ENCODE data around the gene PHPT1.

DNA sequence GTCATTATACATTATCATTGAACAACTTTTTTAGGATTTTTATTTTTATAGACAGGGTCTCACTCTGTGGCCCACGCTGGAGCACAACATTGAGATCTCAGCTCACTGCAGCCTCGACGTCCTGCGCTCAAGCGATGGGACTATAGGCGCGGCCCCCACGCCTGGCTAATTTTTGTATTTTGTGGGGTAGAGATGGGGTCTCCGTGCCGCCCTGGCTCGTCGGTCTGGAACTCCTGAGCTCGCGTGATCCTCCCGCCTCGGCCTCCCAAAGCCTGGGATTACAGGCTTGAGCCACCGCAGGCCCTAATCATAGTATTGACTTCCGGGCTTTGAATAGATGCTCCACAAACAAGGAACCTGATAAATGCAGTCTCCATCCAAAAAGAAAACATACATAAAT is 18.3 kb downstream of the PHPT1 start:
- TF ChIP-seq CTCF (IDR thresholded peaks at IDR 0.05) = no peak
- no peak for TF ChIP-seq POLR2A (IDR thresholded peaks at IDR 0.05)
- TF ChIP-seq EP300 (IDR thresholded peaks at IDR 0.05) = no peak
